ENCODE measurements around the gene NANS. TPM values are rescaled to one million over a fixed set of nuclear protein-coding genes. Genes with fewer than 3 reads are reported as not detected.

The NANS gene
- total and polyA plus RNA-seq, 2 of the 13 experiments (the other 11 are each of a cell fraction or from before 2014, with no cell fraction given): 86.9 to 203 TPM

DNA sequence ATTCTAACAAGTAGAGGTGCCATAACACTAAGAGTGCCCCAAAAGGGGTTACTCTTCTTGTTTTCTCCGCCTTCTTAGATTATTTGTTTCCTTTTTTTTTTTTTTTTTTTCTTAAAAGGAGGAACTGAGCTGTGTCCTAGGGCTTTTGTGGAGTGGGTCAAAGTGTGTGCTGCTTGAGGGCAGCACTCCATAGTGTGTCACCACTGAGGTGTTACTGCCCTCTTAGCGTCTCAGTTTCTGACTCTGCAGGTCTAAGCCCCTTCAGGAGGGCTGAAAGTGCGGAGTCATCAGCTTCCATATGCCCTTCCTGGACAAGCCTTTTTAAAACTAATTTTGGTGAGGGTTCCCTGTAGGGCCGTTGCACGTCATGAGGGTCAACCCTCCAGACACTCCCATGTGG lies 12.6 kb upstream of the NANS start:
- H3K4me2 ChIP-seq (ENCODE audit: low read depth, low read length): no peak overlapping the region
- FAIRE-seq (no peak), DNase-seq (ENCODE audit: low spot score) (no peak), ATAC-seq (no peak)
- peaks cover 20% of the 10 kb centered on the region for H3K79me2 ChIP-seq (ENCODE audit: insufficient read depth, low read length)
- peaks cover 0 to 14% of the 10 kb centered on the region in 2 experiments; a peak in 3 of 5 replicates for H3K27me3 ChIP-seq (ENCODE audit: control insufficient read depth in 1 of 2, insufficient read depth in 2 of 2, low read length in 2 of 2)
- WGBS (ENCODE audit: low lambda C conversion rate): 70% methylated on average over 4 of the region's 5 CpGs
- H3K27ac ChIP-seq (ENCODE audit: extremely low read length, insufficient read depth, low read length): no peak overlapping the region
- no peaks in the 10 kb centered on the region for H3K36me3 ChIP-seq (replicated peaks in 1 of 2; ENCODE audit: control insufficient read depth in 1 of 2, insufficient read depth in 2 of 2, low read length in 2 of 2)
- in situ Hi-C loops (cut with HindIII; ENCODE audit: extremely low pct_ligation_motif_present, low pct_unique_long_range_greater_than_20kb) (no loop called here), intact Hi-C loops (cut with micrococcal nuclease; ENCODE audit: unreplicated experiment) (no loop called here)
- no peaks in the 10 kb centered on the region for H4K20me1 ChIP-seq (ENCODE audit: insufficient read depth, low read length)
- no peak overlapping the region for H3K9ac ChIP-seq (ENCODE audit: insufficient read depth, low read depth, low read length)
- TF ChIP-seq ZBTB7B (CRISPR knock-in tag; IDR thresholded peaks at IDR 0.05) (no peak), ZBTB7A (CRISPR knock-in tag; IDR thresholded peaks at IDR 0.05) (no peak), TBX2 (CRISPR knock-in tag; IDR thresholded peaks at IDR 0.05; ENCODE audit: borderline replicate concordance) (no peak), TMF1 (CRISPR knock-in tag; IDR thresholded peaks at IDR 0.05; ENCODE audit: low read depth) (no peak), FLYWCH1 (CRISPR knock-in tag; IDR thresholded peaks at IDR 0.05) (no peak), JDP2 (CRISPR knock-in tag; IDR thresholded peaks at IDR 0.05; ENCODE audit: borderline replicate concordance) (no peak), PCBP1 (IDR thresholded peaks at IDR 0.05; ENCODE audit: borderline replicate concordance, low read depth, low read length) (no peak), MAFF (IDR thresholded peaks at IDR 0.05; ENCODE audit: low read depth, low read length) (no peak), ZFP37 (CRISPR knock-in tag; IDR thresholded peaks at IDR 0.05; ENCODE audit: borderline replicate concordance) (no peak), NFYB (CRISPR knock-in tag; IDR thresholded peaks at IDR 0.05) (no peak), ZFP1 (CRISPR knock-in tag; IDR thresholded peaks at IDR 0.05) (no peak), SMAD3 (CRISPR knock-in tag; IDR thresholded peaks at IDR 0.05) (no peak), MXD4 (CRISPR knock-in tag; IDR thresholded peaks at IDR 0.05) (no peak), HES4 (CRISPR knock-in tag; IDR thresholded peaks at IDR 0.05; ENCODE audit: borderline replicate concordance) (no peak)
- TF ChIP-seq, protein P1, sequence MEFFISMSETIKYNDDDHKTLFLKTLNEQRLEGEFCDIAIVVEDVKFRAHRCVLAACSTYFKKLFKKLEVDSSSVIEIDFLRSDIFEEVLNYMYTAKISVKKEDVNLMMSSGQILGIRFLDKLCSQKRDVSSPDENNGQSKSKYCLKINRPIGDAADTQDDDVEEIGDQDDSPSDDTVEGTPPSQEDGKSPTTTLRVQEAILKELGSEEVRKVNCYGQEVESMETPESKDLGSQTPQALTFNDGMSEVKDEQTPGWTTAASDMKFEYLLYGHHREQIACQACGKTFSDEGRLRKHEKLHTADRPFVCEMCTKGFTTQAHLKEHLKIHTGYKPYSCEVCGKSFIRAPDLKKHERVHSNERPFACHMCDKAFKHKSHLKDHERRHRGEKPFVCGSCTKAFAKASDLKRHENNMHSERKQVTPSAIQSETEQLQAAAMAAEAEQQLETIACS (CRISPR knock-in tag; IDR thresholded peaks at IDR 0.05): no peak
- ChIA-PET CTCF (ENCODE audit: low intra/inter-chr PET ratio, low total read pairs) (no interaction called here), POLR2A (interaction anchor here (0.6 to 2.1 kb wide), 2 partner anchors 13 to 64 kb away, joined by 3 to 30 read pairs; partner anchors contain the start of gene NANS)
- H3K9me3 ChIP-seq (ENCODE audit: low read length): no peaks in the 10 kb centered on the region
- BruUV-seq (replicated peaks): no TSS peak
- H2AFZ ChIP-seq (ENCODE audit: low read length): no peak overlapping the region
- H3K4me3 ChIP-seq (replicated peaks in 1 of 3; ENCODE audit: insufficient read depth in 1 of 3, low read depth in 2 of 3, low read length in 3 of 3): no peak overlapping the region
- H3K4me1 ChIP-seq (ENCODE audit: insufficient read depth, low read length): peaks cover 42% of the 10 kb centered on the region

Measured in HepG2 (cell line).